Non-pigmented ciliary epithelial cell (primary cell): ENCODE measurements around the gene TRAPPC2B.
"Not testable (repeated sequence)": the region's sequence is repeated elsewhere in the genome, so short reads cannot be mapped to it uniquely, and the experiment has no call there.

Experiments used
- DNase-seq: peaks from one replicate; pipeline ENCODE4 v3.0.0-alpha.2; 2010; ENCODE audit warnings: low read depth

TRAPPC2B gene

GRCh38 chr19:57374647-57375046, 11.3 kb downstream of the TRAPPC2B start:
- DNase-seq, result not testable (repeated sequence)

DNA sequence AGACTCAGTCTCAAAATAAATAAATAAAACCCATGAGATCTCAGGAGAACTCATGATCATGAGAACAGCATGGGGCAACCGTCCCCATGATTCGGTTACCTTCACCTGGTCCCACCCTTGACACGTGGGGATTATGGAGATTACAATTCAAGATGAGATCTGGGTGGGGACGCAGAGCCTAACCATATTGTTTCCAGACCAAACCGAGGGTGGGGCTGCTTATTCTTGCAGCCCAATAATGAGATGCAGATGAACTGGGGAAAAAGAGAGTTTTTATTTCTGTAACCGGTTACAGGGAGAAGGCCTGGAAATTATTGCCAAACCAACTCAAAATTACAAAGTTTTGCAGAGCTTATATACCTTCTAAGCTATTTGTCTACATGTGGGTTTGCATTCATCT, 12.8 kb downstream of the TRAPPC2B start:
- no peak for DNase-seq

DNA sequence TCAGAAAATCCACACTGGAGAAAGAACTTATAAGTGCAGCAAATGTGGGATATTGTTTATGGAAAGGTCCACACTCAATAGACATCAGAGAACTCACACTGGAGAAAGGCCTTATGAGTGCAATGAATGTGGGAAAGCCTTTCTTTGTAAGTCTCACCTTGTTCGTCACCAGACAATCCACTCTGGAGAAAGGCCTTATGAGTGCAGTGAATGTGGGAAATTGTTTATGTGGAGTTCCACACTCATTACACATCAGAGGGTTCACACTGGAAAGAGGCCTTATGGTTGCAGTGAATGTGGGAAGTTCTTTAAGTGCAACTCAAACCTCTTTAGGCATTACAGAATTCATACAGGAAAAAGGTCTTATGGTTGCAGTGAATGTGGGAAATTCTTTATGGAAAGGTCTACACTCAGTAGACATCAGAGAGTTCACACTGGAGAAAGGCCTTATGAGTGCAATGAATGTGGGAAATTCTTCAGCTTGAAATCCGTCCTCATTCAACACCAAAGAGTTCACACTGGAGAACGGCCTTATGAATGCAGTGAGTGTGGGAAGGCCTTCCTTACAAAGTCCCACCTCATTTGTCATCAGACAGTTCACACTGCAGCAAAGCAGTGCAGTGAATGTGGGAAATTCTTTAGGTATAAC, 14.3 kb downstream of the TRAPPC2B start:
- no peak for DNase-seq

GRCh38 chr19:57380923-57381322, 17.6 kb downstream of the TRAPPC2B start:
- no peak for DNase-seq

GRCh38 chr19:57382806-57383488, 19.6 kb downstream of the TRAPPC2B start:
- DNase-seq, result no peak

GRCh38 chr19:57389194-57389729, 25.9 kb downstream of the TRAPPC2B start:
- no peak for DNase-seq

DNA sequence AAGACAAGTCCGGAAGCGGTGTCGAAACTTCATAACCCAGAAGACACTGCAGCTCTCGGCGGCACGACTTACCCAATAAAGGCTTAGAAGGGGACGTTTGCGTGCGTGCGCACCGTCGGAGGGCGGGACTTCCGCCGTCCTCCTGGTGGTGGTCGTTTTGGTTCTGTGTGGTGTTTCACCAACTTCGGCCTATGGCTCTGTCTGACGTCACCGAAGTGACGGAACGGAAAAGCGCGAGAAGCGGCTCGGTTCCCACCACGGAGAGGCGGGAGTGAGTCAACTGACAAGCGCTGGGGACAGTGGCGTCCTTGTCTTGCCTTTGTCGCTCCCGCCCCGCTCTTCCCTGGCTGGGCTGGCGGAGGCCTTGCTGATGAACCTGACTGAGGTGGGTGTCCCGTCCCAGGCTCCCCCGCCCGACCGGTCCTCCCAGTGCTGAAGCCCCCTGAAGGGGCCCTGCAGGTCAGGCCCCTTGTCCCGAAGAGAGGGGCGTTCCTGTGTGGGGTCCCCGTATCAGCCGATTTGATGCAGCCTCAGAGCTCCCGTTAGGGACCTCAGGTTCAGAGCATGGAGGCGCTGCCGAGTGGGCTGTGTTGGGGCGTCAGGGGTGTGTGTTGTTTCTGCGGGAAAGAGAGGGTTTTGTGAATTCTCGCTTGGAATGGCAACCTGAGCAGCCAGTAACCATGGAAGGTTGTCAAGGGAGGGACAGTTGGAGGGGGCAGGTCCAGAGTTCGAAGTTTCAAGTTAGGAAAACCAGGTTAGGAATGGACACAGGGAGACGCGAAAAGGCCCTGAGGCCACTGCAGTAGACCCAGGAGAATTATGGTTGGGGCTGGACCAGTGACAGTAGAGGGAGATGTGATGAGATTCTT, 26.6 kb downstream of the TRAPPC2B start, which contains the start of gene ZNF548:
ZNF548 (plus strand) TSS at position 125 of the 869 bp plus-strand sequence; CDS start at position 371, 246 bp downstream.
- DNase-seq, result peak; percentile 96

GRCh38 chr19:57395710-57396109, 32.4 kb downstream of the TRAPPC2B start:
- DNase-seq, result no peak

GRCh38 chr19:57398868-57399267, 35.5 kb downstream of the TRAPPC2B start:
- DNase-seq, result no peak

- no peak for DNase-seq
Measured at GRCh38 chr19:57403737-57404563, 40.6 kb downstream of the TRAPPC2B start.

DNA sequence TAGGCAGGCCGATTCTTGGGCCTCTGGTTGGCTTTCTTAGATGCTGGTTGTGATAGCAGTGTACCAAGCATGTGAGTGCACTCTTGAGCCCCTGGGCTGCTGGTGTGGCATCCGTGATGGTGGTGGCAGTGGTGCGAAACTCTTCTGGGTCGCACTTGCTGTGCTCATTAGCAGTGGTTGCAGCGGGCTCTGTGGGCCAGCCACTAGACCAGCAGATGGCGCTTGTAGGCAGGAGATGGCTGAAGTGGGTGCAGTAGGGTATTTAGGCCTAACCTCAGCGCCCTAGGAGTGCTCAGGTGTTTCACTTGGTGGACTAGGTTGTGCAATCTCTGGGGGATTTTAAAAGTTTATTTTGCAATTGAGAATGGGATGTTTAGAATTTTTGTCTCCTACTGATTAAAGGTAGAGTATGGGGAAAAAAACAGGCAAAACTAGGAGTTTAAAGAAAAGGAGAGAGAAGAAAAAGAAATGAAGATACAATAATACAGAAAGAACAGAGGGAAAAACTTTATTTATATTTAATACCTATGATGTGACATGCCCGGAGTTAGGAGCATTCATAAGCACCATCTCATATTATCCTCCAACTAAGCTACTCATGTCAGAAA, 43.3 kb downstream of the TRAPPC2B start:
- DNase-seq, result no peak

DNA sequence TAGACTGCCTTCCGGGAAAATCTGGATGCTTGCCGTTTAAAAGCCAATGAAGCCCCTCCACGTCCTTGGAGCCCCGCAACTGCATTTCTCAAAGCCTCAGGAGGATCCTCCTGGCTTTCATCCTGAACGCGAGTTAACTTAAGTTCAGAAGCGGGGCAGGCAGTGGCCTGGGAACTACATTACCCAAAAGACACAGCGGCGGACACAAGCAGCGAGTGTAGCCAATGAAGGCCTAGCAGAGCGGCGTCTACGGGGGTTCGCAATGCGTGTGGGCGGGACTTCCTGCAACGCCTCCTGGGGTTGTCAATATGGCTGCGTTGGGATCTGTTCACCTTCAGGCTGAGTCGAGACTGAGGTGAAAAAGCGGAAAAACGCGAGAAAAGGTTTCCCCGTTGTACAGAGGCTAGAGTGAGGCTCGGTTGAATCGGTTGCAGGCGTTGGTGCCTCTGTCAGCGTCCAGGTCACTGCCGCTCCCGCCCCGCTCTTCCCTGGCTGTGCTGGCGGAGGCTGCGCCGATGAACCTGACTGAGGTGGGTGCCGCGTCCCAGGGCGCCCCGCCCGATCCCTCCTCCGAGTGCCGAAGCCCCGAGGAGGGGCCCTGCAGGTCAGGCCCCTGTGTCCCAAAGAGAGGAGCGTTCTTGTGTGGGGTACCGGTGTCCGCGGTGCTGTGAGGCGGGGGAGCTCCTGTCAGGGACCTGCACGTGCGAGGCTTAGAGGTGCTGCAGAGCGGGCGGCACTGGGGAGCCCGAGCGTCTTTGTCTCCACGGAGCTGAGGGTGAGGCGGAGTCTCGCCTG, 47.7 kb downstream of the TRAPPC2B start, which contains the start of gene ZNF17:
ZNF17 (plus strand) TSS at position 285 of the 795 bp plus-strand sequence. CDS start 2,455 bp downstream, outside the sequence.
- DNase-seq, result peak; percentile 83
